ENCODE measurements around the gene CISH. TPM values are rescaled to one million over a fixed set of nuclear protein-coding genes. Genes with fewer than 3 reads are reported as not detected.

Gene CISH
- total and polyA plus RNA-seq, 2 of the 4 experiments (the other 2 are of a cell fraction), result 0.90 to 4.0 TPM

DNA sequence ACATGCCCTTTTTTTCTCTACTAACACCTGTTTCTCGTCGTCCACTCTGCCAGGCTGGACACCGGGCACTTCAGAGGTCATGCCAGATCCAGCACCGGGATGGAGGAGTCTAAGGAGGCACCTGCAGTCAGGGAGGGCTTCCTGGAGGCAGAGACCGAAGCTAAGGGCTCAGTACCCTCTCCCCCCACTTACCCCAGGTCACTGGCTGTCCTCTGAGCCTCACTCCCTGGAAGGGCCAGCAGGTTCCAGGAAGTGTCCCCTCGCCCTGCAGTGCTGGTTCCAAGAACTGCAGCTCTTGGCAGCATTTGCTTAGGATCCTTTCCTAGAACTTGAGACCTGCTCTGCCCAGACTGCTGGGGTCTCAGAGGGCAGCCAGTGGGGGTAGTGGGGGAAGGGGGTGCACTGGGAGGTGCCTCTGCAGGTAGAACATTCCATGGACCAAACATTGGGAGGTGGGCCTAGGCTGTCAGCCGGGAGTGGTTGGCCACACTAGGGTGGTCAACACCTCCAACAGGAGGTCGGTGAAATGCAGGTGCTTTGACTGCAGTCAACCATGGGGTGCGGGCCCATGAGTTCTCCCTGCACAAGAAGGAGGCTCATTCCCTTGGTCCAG is 11.3 kb downstream of the CISH start:
- ChIA-PET POLR2A (ENCODE audit: unreplicated experiment) (no interaction called here), CTCF (interaction anchor here (1.5 kb wide), 1 partner anchor 11 kb away, joined by 9 read pairs; the partner anchor contains the start of gene CISH)
- no peak for DNase-seq
- peak overlapping the region; percentile 73 to 75; a peak in 3 of 4 replicates for H4K8ac ChIP-seq (ENCODE audit: low read depth in 2 of 2, low read length in 2 of 2)
- no peak overlapping the region for H3K14ac ChIP-seq (replicated peaks; ENCODE audit: low read depth, low read length)
- dilution Hi-C loops (cut with HindIII; ENCODE audit: low sequenced_read_pairs, unreplicated experiment), result no loop called here
- H3K9me1 ChIP-seq (ENCODE audit: insufficient read depth, low read length), result peaks cover 24% of the 10 kb centered on the region
- no peaks in the 10 kb centered on the region for H4K20me1 ChIP-seq (ENCODE audit: insufficient read depth, low read length)
- H3K9me3 ChIP-seq (ENCODE audit: control insufficient read depth, insufficient read depth, low read length), result no peaks in the 10 kb centered on the region
- H2BK120ac ChIP-seq (ENCODE audit: low read depth, low read length), result peak overlapping the region; percentile 88
- peak overlapping the region; percentile 53; the same call in 1 of the 3 replicates for H2BK15ac ChIP-seq (ENCODE audit: low read depth, low read length)
- H3K56ac ChIP-seq (ENCODE audit: extremely low read depth, insufficient read depth, low read length), result no peak overlapping the region
- no peak overlapping the region for H3K9ac ChIP-seq (ENCODE audit: low read depth, low read length)
- H4K5ac ChIP-seq (ENCODE audit: low read depth, low read length), result peak overlapping the region; percentile 48; the same call in 1 of the 2 replicates
- no peak overlapping the region for H3K23ac ChIP-seq (ENCODE audit: low read depth, low read length)
- peak overlapping the region; percentile 77; the same call in 1 of the 2 replicates for H2BK20ac ChIP-seq (ENCODE audit: low read depth, low read length)
- peaks cover 11% of the 10 kb centered on the region; the same call in 1 of the 2 replicates for H3K36me3 ChIP-seq (ENCODE audit: control insufficient read depth, insufficient read depth, low read length)
- H4K91ac ChIP-seq (ENCODE audit: insufficient read depth, low read depth, low read length), result peak overlapping the region; percentile 77; the same call in 1 of the 2 replicates
- no peak for ATAC-seq (ENCODE audit: low read depth)
- H2AFZ ChIP-seq (replicated peaks; ENCODE audit: low read length, poor library complexity), result peak overlapping the region; percentile 95
- peak overlapping the region; percentile 36 for H2BK5ac ChIP-seq (ENCODE audit: low read depth, low read length, poor library complexity, severe bottlenecking)
- peaks cover 0 to 4% of the 10 kb centered on the region in 2 experiments; a peak in 1 of 4 replicates for H3K79me1 ChIP-seq (ENCODE audit: low read depth in 1 of 2, low read length in 2 of 2)
- H2AK9ac ChIP-seq (replicated peaks; ENCODE audit: low read depth, low read length, poor library complexity), result peak overlapping the region; percentile 99
- H3K18ac ChIP-seq (ENCODE audit: low read depth, low read length), result peak overlapping the region; percentile 58; the same call in 1 of the 2 replicates
- in situ Hi-C loops (cut with MboI; ENCODE audit: low sequenced_read_pairs), result loop anchor here (25.0 kb wide), 1 partner anchor 1087 kb away; no protein-coding TSS in a partner anchor
- 89% methylated on average over 2 of the region's 9 CpGs; no CpG with 5 or more reads in 1 of the 2 experiments for WGBS, 2 experiments (ENCODE audit: extremely low coverage in 2 of 2, insufficient read length in 1 of 2)
- H3K4me1 ChIP-seq (ENCODE audit: control insufficient read depth, insufficient read depth, low read length), result peaks cover 22% of the 10 kb centered on the region
- intact Hi-C loops (cut with micrococcal nuclease), result no loop called here
- BruUV-seq (replicated peaks), result no TSS peak
- peak overlapping the region; percentile 97 for H3K4ac ChIP-seq (ENCODE audit: low read depth, low read length)
- H3K27me3 ChIP-seq (ENCODE audit: control insufficient read depth, insufficient read depth, low read length), result no peaks in the 10 kb centered on the region
- no peak overlapping the region for H3K4me3 ChIP-seq (ENCODE audit: insufficient read depth, low read depth, low read length)
- H3K27ac ChIP-seq (ENCODE audit: insufficient read depth, low read length), result no peak overlapping the region
- H2AK5ac ChIP-seq (ENCODE audit: low read depth, low read length), result peak overlapping the region; percentile 83
- H3K4me2 ChIP-seq (ENCODE audit: low read depth, low read length), result no peak overlapping the region
- no peak for TF ChIP-seq RAD21 (IDR thresholded peaks at IDR 0.05; ENCODE audit: low read length)
- TF ChIP-seq MAZ (IDR thresholded peaks at IDR 0.05; ENCODE audit: borderline replicate concordance, low read depth, low read length), result no peak
- TF ChIP-seq, protein P1, sequence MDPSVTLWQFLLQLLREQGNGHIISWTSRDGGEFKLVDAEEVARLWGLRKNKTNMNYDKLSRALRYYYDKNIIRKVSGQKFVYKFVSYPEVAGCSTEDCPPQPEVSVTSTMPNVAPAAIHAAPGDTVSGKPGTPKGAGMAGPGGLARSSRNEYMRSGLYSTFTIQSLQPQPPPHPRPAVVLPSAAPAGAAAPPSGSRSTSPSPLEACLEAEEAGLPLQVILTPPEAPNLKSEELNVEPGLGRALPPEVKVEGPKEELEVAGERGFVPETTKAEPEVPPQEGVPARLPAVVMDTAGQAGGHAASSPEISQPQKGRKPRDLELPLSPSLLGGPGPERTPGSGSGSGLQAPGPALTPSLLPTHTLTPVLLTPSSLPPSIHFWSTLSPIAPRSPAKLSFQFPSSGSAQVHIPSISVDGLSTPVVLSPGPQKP (IDR thresholded peaks at IDR 0.05; ENCODE audit: borderline replicate concordance, low read depth, low read length), result no peak
- no peak for TF ChIP-seq POLR2A (IDR thresholded peaks at IDR 0.05; ENCODE audit: low read depth, low read length)
